WTC11 (cell line): ENCODE data around the gene MYO5B. TPM values are rescaled to one million over a fixed set of nuclear protein-coding genes. Genes with fewer than 3 reads are reported as not detected.

Source experiments
- ATAC-seq: fragments of 200-7000 bp; cut with Tn5 transposase; 2 replicates; pipeline ENCODE4 v1.10.0; 2021; ENCODE audit warnings: mild to moderate bottlenecking, moderate library complexity
- CTCF ChIA-PET: fragments of 300-600 bp; sonication (Branson Sonifier 250); formaldehyde crosslinking; loops from one replicate; lab custom pipeline; 2021; ENCODE audit warnings: antibody characterized with exemption; lab: Charles Lee
- POLR2A ChIA-PET: fragments of 350-600 bp; sonication (Branson Sonifier 250); formaldehyde crosslinking; loops from one replicate; lab custom pipeline; 2021; ENCODE audit warnings: antibody characterized with exemption; lab: Charles Lee
- DNase-seq: peaks from one replicate; pipeline ENCODE4 v3.0.0; 2021; ENCODE audit warnings: low spot score
- H3K27ac Mint-ChIP-seq: 2 replicates; pipeline ENCODE4 v1.8.0; 2021; ENCODE audit warnings: mixed read lengths
- H3K27me3 Mint-ChIP-seq: 2 replicates; pipeline ENCODE4 v1.8.0; 2021; ENCODE audit warnings: low read depth, mild to moderate bottlenecking, moderate library complexity, mixed read lengths
- H3K36me3 Mint-ChIP-seq: 2 replicates; pipeline ENCODE4 v1.8.0; 2021; ENCODE audit warnings: mixed read lengths
- H3K4me1 Mint-ChIP-seq: 2 replicates; pipeline ENCODE4 v1.8.0; 2022; ENCODE audit warnings: mixed read lengths
- H3K4me3 Mint-ChIP-seq: 2 replicates; pipeline ENCODE4 v1.8.0; 2021; ENCODE audit warnings: mild to moderate bottlenecking, moderate library complexity, mixed read lengths
- H3K9me3 Mint-ChIP-seq: 2 replicates; pipeline ENCODE4 v1.8.0; 2021; ENCODE audit warnings: mixed read lengths
- CREM ChIP-seq: sonication (generic); formaldehyde crosslinking; IDR thresholded peaks from 2 replicates; pipeline ENCODE4 v1.8.1; 2022; ENCODE audit warnings: mild to moderate bottlenecking, missing genetic modification reagents, moderate library complexity
- EMX1 ChIP-seq: fragments of 250-450 bp; sonication (Bioruptor Pico); IDR thresholded peaks from 2 replicates; pipeline ENCODE4 v1.8.0; 2021; ENCODE audit warnings: mild to moderate bottlenecking
- ESRRA ChIP-seq: sonication (generic); formaldehyde crosslinking; IDR thresholded peaks from 2 replicates; pipeline ENCODE4 v1.8.1; 2022; ENCODE audit warnings: mild to moderate bottlenecking, missing genetic modification reagents, borderline replicate concordance
- ETV6 ChIP-seq: sonication (generic); formaldehyde crosslinking; IDR thresholded peaks from 2 replicates; pipeline ENCODE4 v1.8.1; 2022; ENCODE audit warnings: mild to moderate bottlenecking, missing genetic modification reagents
- FOXK1 ChIP-seq: sonication (generic); formaldehyde crosslinking; IDR thresholded peaks from 2 replicates; pipeline ENCODE4 v1.8.0; 2022; ENCODE audit warnings: mild to moderate bottlenecking, moderate library complexity, missing genetic modification reagents
- FOXP1 ChIP-seq: sonication (generic); formaldehyde crosslinking; IDR thresholded peaks from 2 replicates; pipeline ENCODE4 v1.8.0; 2022; ENCODE audit warnings: missing genetic modification reagents, mild to moderate bottlenecking, moderate library complexity, borderline replicate concordance
- GRHL2 ChIP-seq: fragments of 250-450 bp; sonication (Bioruptor Pico); IDR thresholded peaks from 2 replicates; pipeline ENCODE4 v1.8.0; 2022; ENCODE audit warnings: mild to moderate bottlenecking, moderate library complexity; ENCODE audit not compliant: insufficient replicate concordance, severe bottlenecking
- GTF2I ChIP-seq: fragments of 250-450 bp; sonication (Bioruptor Pico); conservative IDR thresholded peaks from 2 replicates; pipeline ENCODE4 v1.4.0; 2021; ENCODE audit warnings: mild to moderate bottlenecking
- HMGA2 ChIP-seq: fragments of 250-450 bp; sonication (Bioruptor Pico); IDR thresholded peaks from 2 replicates; pipeline ENCODE4 v1.4.0; 2021; ENCODE audit warnings: mild to moderate bottlenecking, moderate library complexity
- JAZF1 ChIP-seq: fragments of 250-450 bp; sonication (Bioruptor Pico); IDR thresholded peaks from 2 replicates; pipeline ENCODE4 v1.9.0; 2021; ENCODE audit warnings: moderate library complexity, mild to moderate bottlenecking, inconsistent platforms
- NR2C2 ChIP-seq: sonication (generic); formaldehyde crosslinking; IDR thresholded peaks from 2 replicates; pipeline ENCODE4 v1.8.0; 2022; ENCODE audit warnings: mild to moderate bottlenecking, missing genetic modification reagents
- PRRX2 ChIP-seq: fragments of 250-450 bp; sonication (Bioruptor Pico); IDR thresholded peaks from 2 replicates; pipeline ENCODE4 v1.8.0; 2021; ENCODE audit warnings: mild to moderate bottlenecking
- SP1 ChIP-seq: sonication (generic); formaldehyde crosslinking; conservative IDR thresholded peaks from 2 replicates; pipeline ENCODE4 v1.8.1; 2022; ENCODE audit warnings: missing genetic modification reagents
- TCF7 ChIP-seq: sonication (generic); formaldehyde crosslinking; IDR thresholded peaks from 2 replicates; pipeline ENCODE4 v1.8.0; 2022; ENCODE audit warnings: mild to moderate bottlenecking, low read depth, missing genetic modification reagents, moderate library complexity
- TEAD1 ChIP-seq: sonication (generic); formaldehyde crosslinking; IDR thresholded peaks from 2 replicates; pipeline ENCODE4 v1.8.0; 2022; ENCODE audit warnings: mild to moderate bottlenecking, missing genetic modification reagents
- ZBTB21 ChIP-seq: sonication (generic); formaldehyde crosslinking; IDR thresholded peaks from 2 replicates; pipeline ENCODE4 v1.8.1; 2023; ENCODE audit warnings: mild to moderate bottlenecking, missing genetic modification reagents, borderline replicate concordance
- ZNF138 ChIP-seq: sonication (generic); formaldehyde crosslinking; conservative IDR thresholded peaks from 2 replicates; pipeline ENCODE4 v1.8.1; 2022; ENCODE audit warnings: mild to moderate bottlenecking, moderate library complexity, missing genetic modification reagents
- ZNF671 ChIP-seq: fragments of 250-450 bp; sonication (Bioruptor Pico); IDR thresholded peaks from 2 replicates; pipeline ENCODE4 v1.8.0; 2021; ENCODE audit warnings: mild to moderate bottlenecking
- total RNA-seq: library from RNA; stranded (reverse); gene quantifications from 3 replicates; pipeline ENCODE4 v1.2.3, GENCODE V29; 2021
- TF ChIP-seq, protein P1 (sequence below): sonication (generic); formaldehyde crosslinking; IDR thresholded peaks from 2 replicates; pipeline ENCODE4 v1.8.0; 2022; ENCODE audit warnings: mild to moderate bottlenecking, missing genetic modification reagents
- TF ChIP-seq, protein P2 (sequence below): sonication (generic); formaldehyde crosslinking; IDR thresholded peaks from 2 replicates; pipeline ENCODE4 v1.8.1; 2023; ENCODE audit warnings: mild to moderate bottlenecking, moderate library complexity, missing genetic modification reagents
- TF ChIP-seq, protein P3 (sequence below): sonication (generic); formaldehyde crosslinking; IDR thresholded peaks from 2 replicates; pipeline ENCODE4 v1.8.1; 2022; ENCODE audit warnings: low read depth, missing genetic modification reagents, borderline replicate concordance
- TF ChIP-seq, protein P4 (sequence below): sonication (generic); formaldehyde crosslinking; IDR thresholded peaks from 2 replicates; pipeline ENCODE4 v1.8.0; 2022; ENCODE audit warnings: mild to moderate bottlenecking, missing genetic modification reagents
- TF ChIP-seq, protein P5 (sequence below): fragments of 250-450 bp; sonication (Bioruptor Pico); IDR thresholded peaks from 2 replicates; pipeline ENCODE4 v1.8.0; 2021; ENCODE audit warnings: mild to moderate bottlenecking
- TF ChIP-seq, protein P6 (sequence below): sonication (generic); formaldehyde crosslinking; conservative IDR thresholded peaks from 2 replicates; pipeline ENCODE4 v1.8.1; 2022; ENCODE audit warnings: mild to moderate bottlenecking, missing genetic modification reagents

The MYO5B gene
- total RNA-seq, 1 experiment from 2014 or later, result 8.7 TPM

DNA sequence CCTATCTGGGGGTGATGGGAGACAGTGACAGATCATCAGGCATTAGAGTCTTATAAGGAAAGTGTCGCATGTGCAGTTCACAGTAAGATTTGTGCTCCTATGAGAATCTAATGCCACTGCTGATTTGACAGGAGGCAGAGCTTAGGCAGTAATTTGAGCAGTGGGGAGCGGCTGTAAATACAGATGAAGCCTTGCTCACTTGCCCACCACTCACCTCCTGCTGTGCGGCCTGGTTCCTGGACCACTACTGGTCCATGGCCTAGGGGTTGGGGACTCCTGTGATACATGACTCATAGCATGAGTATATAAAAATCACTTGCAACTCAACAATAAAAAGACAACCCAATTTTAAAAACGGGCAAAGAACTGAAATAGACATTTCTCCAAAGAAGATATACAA is 310.5 kb downstream of the MYO5B start:
- TF ChIP-seq, protein P1, sequence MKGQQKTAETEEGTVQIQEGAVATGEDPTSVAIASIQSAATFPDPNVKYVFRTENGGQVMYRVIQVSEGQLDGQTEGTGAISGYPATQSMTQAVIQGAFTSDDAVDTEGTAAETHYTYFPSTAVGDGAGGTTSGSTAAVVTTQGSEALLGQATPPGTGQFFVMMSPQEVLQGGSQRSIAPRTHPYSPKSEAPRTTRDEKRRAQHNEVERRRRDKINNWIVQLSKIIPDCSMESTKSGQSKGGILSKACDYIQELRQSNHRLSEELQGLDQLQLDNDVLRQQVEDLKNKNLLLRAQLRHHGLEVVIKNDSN (CRISPR knock-in tag), result no peak
- TF ChIP-seq CREM (CRISPR knock-in tag) (no peak), NR2C2 (CRISPR knock-in tag) (no peak), GRHL2 (CRISPR knock-in tag) (no peak), ESRRA (no peak), ZNF671 (CRISPR knock-in tag) (no peak), ZBTB21 (no peak), EMX1 (no peak), ZNF138 (CRISPR knock-in tag) (no peak)
- TF ChIP-seq, protein P2, sequence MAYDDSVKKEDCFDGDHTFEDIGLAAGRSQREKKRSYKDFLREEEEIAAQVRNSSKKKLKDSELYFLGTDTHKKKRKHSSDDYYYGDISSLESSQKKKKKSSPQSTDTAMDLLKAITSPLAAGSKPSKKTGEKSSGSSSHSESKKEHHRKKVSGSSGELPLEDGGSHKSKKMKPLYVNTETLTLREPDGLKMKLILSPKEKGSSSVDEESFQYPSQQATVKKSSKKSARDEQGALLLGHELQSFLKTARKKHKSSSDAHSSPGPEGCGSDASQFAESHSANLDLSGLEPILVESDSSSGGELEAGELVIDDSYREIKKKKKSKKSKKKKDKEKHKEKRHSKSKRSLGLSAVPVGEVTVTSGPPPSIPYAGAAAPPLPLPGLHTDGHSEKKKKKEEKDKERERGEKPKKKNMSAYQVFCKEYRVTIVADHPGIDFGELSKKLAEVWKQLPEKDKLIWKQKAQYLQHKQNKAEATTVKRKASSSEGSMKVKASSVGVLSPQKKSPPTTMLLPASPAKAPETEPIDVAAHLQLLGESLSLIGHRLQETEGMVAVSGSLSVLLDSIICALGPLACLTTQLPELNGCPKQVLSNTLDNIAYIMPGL (CRISPR knock-in tag), result no peak
- TF ChIP-seq, protein P3, sequence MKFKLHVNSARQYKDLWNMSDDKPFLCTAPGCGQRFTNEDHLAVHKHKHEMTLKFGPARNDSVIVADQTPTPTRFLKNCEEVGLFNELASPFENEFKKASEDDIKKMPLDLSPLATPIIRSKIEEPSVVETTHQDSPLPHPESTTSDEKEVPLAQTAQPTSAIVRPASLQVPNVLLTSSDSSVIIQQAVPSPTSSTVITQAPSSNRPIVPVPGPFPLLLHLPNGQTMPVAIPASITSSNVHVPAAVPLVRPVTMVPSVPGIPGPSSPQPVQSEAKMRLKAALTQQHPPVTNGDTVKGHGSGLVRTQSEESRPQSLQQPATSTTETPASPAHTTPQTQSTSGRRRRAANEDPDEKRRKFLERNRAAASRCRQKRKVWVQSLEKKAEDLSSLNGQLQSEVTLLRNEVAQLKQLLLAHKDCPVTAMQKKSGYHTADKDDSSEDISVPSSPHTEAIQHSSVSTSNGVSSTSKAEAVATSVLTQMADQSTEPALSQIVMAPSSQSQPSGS (CRISPR knock-in tag), result no peak
- no peaks in the 10 kb centered on the region for H3K36me3 Mint-ChIP-seq
- ChIA-PET CTCF (interaction anchor here (1.8 kb wide), 1 partner anchor 11 kb away, joined by 4 read pairs; no protein-coding TSS in a partner anchor), POLR2A (no interaction called here)
- no peak for ATAC-seq
- peaks cover under 1% of the 10 kb centered on the region; the same call in 1 of the 2 replicates for H3K4me1 Mint-ChIP-seq
- DNase-seq, result no peak
- H3K27me3 Mint-ChIP-seq, result no peaks in the 10 kb centered on the region; the same call in 1 of the 2 replicates
- no peaks in the 10 kb centered on the region for H3K9me3 Mint-ChIP-seq
- H3K4me3 Mint-ChIP-seq, result no peak overlapping the region
- no peak overlapping the region for H3K27ac Mint-ChIP-seq

DNA sequence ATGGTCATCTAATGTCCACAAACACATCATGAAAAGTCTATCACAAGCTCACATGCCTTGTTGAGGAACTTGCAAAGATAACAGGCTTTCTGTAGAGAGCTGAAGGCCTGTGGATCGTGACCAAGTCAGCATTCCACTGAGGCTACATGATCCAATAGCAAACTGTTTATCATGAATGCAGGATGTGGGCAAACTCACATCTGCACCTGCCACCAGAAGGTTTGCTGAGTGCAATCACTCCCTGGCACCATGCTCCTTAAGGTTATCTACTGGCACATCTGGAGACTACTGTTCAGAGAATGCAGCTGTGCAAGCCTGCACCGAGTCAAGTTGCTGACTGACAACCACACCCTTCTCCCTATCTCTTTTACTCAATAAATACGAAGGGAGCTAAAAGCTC is 314.3 kb downstream of the MYO5B start:
- Mint-ChIP-seq H3K4me3 (no peak overlapping the region), H3K27me3 (no peaks in the 10 kb centered on the region), H3K9me3 (no peaks in the 10 kb centered on the region), H3K36me3 (no peaks in the 10 kb centered on the region), H3K27ac (no peak overlapping the region), H3K4me1 (peaks cover 3% of the 10 kb centered on the region)
- DNase-seq, result no peak
- ChIA-PET CTCF (interaction anchor here (1.3 kb wide), 1 partner anchor 22 kb away, joined by 3 read pairs; no protein-coding TSS in a partner anchor), POLR2A (no interaction called here)
- ATAC-seq, result no peak
- no peak for TF ChIP-seq NR2C2 (CRISPR knock-in tag)
- no peak for TF ChIP-seq JAZF1 (CRISPR knock-in tag)
- no peak for TF ChIP-seq TEAD1 (CRISPR knock-in tag)
- TF ChIP-seq, protein P4, sequence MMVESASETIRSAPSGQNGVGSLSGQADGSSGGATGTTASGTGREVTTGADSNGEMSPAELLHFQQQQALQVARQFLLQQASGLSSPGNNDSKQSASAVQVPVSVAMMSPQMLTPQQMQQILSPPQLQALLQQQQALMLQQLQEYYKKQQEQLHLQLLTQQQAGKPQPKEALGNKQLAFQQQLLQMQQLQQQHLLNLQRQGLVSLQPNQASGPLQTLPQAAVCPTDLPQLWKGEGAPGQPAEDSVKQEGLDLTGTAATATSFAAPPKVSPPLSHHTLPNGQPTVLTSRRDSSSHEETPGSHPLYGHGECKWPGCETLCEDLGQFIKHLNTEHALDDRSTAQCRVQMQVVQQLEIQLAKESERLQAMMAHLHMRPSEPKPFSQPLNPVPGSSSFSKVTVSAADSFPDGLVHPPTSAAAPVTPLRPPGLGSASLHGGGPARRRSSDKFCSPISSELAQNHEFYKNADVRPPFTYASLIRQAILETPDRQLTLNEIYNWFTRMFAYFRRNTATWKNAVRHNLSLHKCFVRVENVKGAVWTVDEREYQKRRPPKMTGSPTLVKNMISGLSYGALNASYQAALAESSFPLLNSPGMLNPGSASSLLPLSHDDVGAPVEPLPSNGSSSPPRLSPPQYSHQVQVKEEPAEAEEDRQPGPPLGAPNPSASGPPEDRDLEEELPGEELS, result no peak
- TF ChIP-seq, protein P5, sequence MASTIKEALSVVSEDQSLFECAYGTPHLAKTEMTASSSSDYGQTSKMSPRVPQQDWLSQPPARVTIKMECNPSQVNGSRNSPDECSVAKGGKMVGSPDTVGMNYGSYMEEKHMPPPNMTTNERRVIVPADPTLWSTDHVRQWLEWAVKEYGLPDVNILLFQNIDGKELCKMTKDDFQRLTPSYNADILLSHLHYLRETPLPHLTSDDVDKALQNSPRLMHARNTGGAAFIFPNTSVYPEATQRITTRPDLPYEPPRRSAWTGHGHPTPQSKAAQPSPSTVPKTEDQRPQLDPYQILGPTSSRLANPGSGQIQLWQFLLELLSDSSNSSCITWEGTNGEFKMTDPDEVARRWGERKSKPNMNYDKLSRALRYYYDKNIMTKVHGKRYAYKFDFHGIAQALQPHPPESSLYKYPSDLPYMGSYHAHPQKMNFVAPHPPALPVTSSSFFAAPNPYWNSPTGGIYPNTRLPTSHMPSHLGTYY (CRISPR knock-in tag), result no peak
- no peak for TF ChIP-seq TCF7
- TF ChIP-seq FOXP1 (CRISPR knock-in tag), result no peak
- TF ChIP-seq PRRX2, result no peak
- no peak for TF ChIP-seq FOXK1 (CRISPR knock-in tag)
- no peak for TF ChIP-seq SP1
- TF ChIP-seq ETV6 (CRISPR knock-in tag), result no peak
- TF ChIP-seq, protein P6, sequence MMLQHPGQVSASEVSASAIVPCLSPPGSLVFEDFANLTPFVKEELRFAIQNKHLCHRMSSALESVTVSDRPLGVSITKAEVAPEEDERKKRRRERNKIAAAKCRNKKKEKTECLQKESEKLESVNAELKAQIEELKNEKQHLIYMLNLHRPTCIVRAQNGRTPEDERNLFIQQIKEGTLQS (CRISPR knock-in tag), result no peak
- no peak for TF ChIP-seq CREM (CRISPR knock-in tag)
- no peak for TF ChIP-seq GRHL2 (CRISPR knock-in tag)
- TF ChIP-seq GTF2I (CRISPR knock-in tag), result no peak
- TF ChIP-seq HMGA2, result no peak
- TF ChIP-seq, all 79 proteins: peak for 0
